Pancreas (tissue), 10 donors: ENCODE measurements around the gene HMCES. TPM values are rescaled to one million over a fixed set of nuclear protein-coding genes. Genes with fewer than 3 reads are reported as not detected.

Source experiments
- ATAC-seq, 4 donors: fragments of 200-7000 bp; cut with Tn5 transposase; one replicate each; pipeline versions ENCODE4 v1.8.0 to v1.9.1; 2020; ENCODE audit warnings: mild to moderate bottlenecking in 4 of 4, moderate library complexity in 4 of 4
- DNase-seq, 6 donors: peaks; one replicate each; pipeline ENCODE4 v3.0.0-alpha.2; 2020
- FAIRE-seq: peaks from 2 replicates; lab custom pipeline; 2012; peaks lifted over from hg19 to GRCh38; lab: Jason Lieb, UNC
- H3K27ac ChIP-seq, 4 donors: fragments of 200-600 bp; sonication (generic); 1 replicate in 3 of 4; 2 replicates in 1 of 4; pipeline versions ENCODE4 v1.5.0 to v1.8.0; 2020
- H3K27me3 ChIP-seq, 4 donors: fragments of 200-600 bp; one replicate each; pipeline ENCODE4 v1.8.0; 2021
- H3K36me3 ChIP-seq, 3 donors: fragments of 200-600 bp; sonication (generic) in 1 of 3; one replicate each; pipeline versions ENCODE4 v1.5.0 to v1.8.0; 2020 to 2021
- H3K4me1 ChIP-seq, 3 donors: fragments of 200-600 bp; one replicate each; pipeline ENCODE4 v1.8.0; 2021
- H3K4me3 ChIP-seq, 4 donors: fragments of 200-600 bp; sonication (generic) in 2 of 4; one replicate each; pipeline versions ENCODE4 v1.5.0 to v1.8.0; 2020 to 2021
- H3K9me3 ChIP-seq, 4 donors: fragments of 200-600 bp; one replicate each; pipeline ENCODE4 v1.8.0; 2021
- CTCF ChIP-seq, 4 donors: fragments of 200-600 bp; sonication (generic) in 3 of 4; IDR thresholded peaks; one replicate each; pipeline versions ENCODE4 v1.5.0 to v1.8.0; 2021; ENCODE audit warnings: antibody characterized with exemption in 4 of 4
- WGBS, 2 donors: extraction: QIAGEN DNeasy Blood & Tissue Kit; methylation state at CpG; one replicate each; pipeline ENCODE4 v1.1.7; 2013; 5-methylcytosine and 5-hydroxymethylcytosine counted together
- intact Hi-C, 3 donors: fragments of 100-400 bp; cut with DNase I; formaldehyde crosslinking; loops; one replicate each; pipeline versions ENCODE4 v1.11.1 to v1.14.2; 2022
- microRNA-seq, 2 donors: library from miRNA; unstranded; fragments of <30 nt; microRNA quantifications; one replicate each; pipeline versions ENCODE4 to v1.1.0, GENCODE V29; 2019 to 2020
- polyA plus RNA-seq, 2 donors: library from polyadenylated mRNA; stranded (reverse); fragments of 200-250 nt; gene quantifications; one replicate each; pipeline ENCODE4 v1.2.3, GENCODE V29; 2013
- total RNA-seq, 6 donors: library from RNA; stranded (reverse); fragmentation: NEBNext Ultra II Directional in 4 of 6; extraction: Animal tissue kit (Norgen Biotek cat#: 25700) in 4 of 6; gene quantifications; one replicate each; pipeline versions ENCODE4 v1.2.1 to v1.2.4, GENCODE V29; 2021 to 2023
- donor health status: healthy with polysubstance abuse.
- donor health status: DM: no; HTN: no; CAD: no; lungs with moderate emphysema.
- donor health status: DM: no; HTN: no; CAD: no.
- donor health status: control.
- donor health status: control.
- donor health status: Bipolar disorder and iron deficiency.
- donor health status: DM: yes; HTN: yes; CAD: no.
- donor health status: DM: no; HTN: no; CAD: no.
- donor health status: DM: no; HTN: no; CAD: no.
- donor health status: DM: yes; HTN: yes; CAD: no.

HMCES gene
- total and polyA plus RNA-seq, 8 donors = 8.0 to 22.5 (median 10.7) TPM

DNA sequence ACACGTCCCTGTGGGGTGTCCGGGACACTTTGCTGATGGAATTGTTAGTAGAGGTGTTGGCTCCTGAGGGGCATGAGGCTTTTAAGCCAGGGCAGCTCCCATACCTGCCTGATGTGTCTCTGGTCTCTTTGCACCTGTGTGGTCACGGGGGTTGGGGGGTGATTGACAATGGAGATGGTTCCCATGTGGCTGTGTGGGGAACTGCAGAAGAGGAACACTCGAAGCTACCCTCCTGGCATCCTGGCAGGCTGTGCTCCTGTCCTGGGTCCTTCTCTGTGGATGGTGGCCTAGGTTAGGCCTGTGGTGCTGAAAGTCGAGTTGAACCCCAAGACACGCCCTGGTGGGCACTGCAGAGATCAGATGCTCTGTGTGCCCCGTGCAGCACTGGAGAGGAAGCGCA lies 73.4 kb downstream of the HMCES start:
- 71 to 74% methylated on average over 8 of the region's 8 CpGs for WGBS, 2 donors

GRCh38 chr3:129352650-129353588 lies 74.2 kb downstream of the HMCES start:
- Histone ChIP-seq H3K27ac (peak overlapping the region in 1 of 4 donors; percentile 13), H3K4me3 (no peak overlapping the region), H3K4me1 (no peaks in the 10 kb centered on the region), H3K36me3 (no peaks in the 10 kb centered on the region), H3K9me3 (no peaks in the 10 kb centered on the region), H3K27me3 (no peaks in the 10 kb centered on the region)
- FAIRE-seq (no peak), ATAC-seq (peak in 1 of 4 donors; percentile 42), DNase-seq (no peak)
- TF ChIP-seq CTCF (IDR thresholded peaks at IDR 0.05) = no peak
- 59 to 61% methylated on average over 14 of the region's 14 CpGs for WGBS, 2 donors
- intact Hi-C loops = no loop called here

More for the DNA sequence above, 73.4 kb downstream of the HMCES start:
- Histone ChIP-seq H3K27ac (no peak overlapping the region), H3K27me3 (no peaks in the 10 kb centered on the region), H3K36me3 (no peaks in the 10 kb centered on the region), H3K4me1 (no peaks in the 10 kb centered on the region), H3K4me3 (no peak overlapping the region), H3K9me3 (no peaks in the 10 kb centered on the region)
- FAIRE-seq (no peak), DNase-seq (no peak), ATAC-seq (no peak)
- intact Hi-C loops = no loop called here
- TF ChIP-seq CTCF (IDR thresholded peaks at IDR 0.05) = peak in 1 of 4 donors; percentile 8

- Histone ChIP-seq H3K27ac (peak overlapping the region in 1 of 4 donors; percentile 13), H3K27me3 (no peaks in the 10 kb centered on the region), H3K4me3 (no peak overlapping the region), H3K4me1 (no peaks in the 10 kb centered on the region), H3K9me3 (no peaks in the 10 kb centered on the region), H3K36me3 (no peaks in the 10 kb centered on the region)
- DNase-seq = no peak
- WGBS, 2 donors = 72 to 74% methylated on average over 4 to 5 of the region's 5 CpGs
- no peak for FAIRE-seq
- no peak for TF ChIP-seq CTCF (IDR thresholded peaks at IDR 0.05)
- no peak for ATAC-seq
- intact Hi-C loops = no loop called here
Observed at GRCh38 chr3:129353589-129353941, 74.9 kb downstream of the HMCES start.

Small RNA genes within 50 kb of the gene (microRNA-seq; reads per million reads assigned to microRNA genes)
- gene MIR6826 = 0.29 to 0.77 reads per million in 2 donors

Other genes starting within 250 kb of the HMCES start
- gene GP9, start 218.1 kb upstream of the HMCES start, total RNA-seq = not detected
- gene GP9, start 218.1 kb upstream of the HMCES start, polyA plus RNA-seq = under 1 TPM in 1 of 2 donors, not detected in 1; 0.14 TPM
- 10 to 100 TPM in 2 of 6 donors, 1 to 10 TPM in 4; 7.2 to 18.7 (median 8.9) TPM for gene RAB43, start 157.1 kb upstream of the HMCES start, total RNA-seq
- 1 to 10 TPM; 4.7 to 9.4 TPM for gene RAB43, start 157.1 kb upstream of the HMCES start, polyA plus RNA-seq
- 10 to 100 TPM in 5 of 6 donors, 1 to 10 TPM in 1; 9.2 to 17.2 (median 14.6) TPM for gene ISY1, start 117.8 kb upstream of the HMCES start, total RNA-seq
- gene ISY1, start 117.8 kb upstream of the HMCES start, polyA plus RNA-seq = 10 to 100 TPM; 11.3 to 11.6 TPM
- 100 to 1,000 TPM; 169 to 277 (median 182) TPM for gene CNBP, start 95.0 kb upstream of the HMCES start, total RNA-seq
- gene CNBP, start 95.0 kb upstream of the HMCES start, polyA plus RNA-seq = 100 to 1,000 TPM; 178 to 258 TPM
- gene COPG1, start 29.3 kb upstream of the HMCES start, total RNA-seq = 100 to 1,000 TPM in 5 of 6 donors, 10 to 100 TPM in 1; 90.1 to 137 (median 110) TPM
- gene COPG1, start 29.3 kb upstream of the HMCES start, polyA plus RNA-seq = 10 to 100 TPM; 81.4 to 99.7 TPM
- under 1 TPM; 0.43 to 0.95 (median 0.79) TPM for gene EFCAB12, start 149.8 kb downstream of the HMCES start, total RNA-seq
- gene EFCAB12, start 149.8 kb downstream of the HMCES start, polyA plus RNA-seq = 1 to 10 TPM; 1.7 to 2.0 TPM
- 10 to 100 TPM; 11.8 to 19.7 (median 15.0) TPM for gene MBD4, start 161.1 kb downstream of the HMCES start, total RNA-seq
- gene MBD4, start 161.1 kb downstream of the HMCES start, polyA plus RNA-seq = 10 to 100 TPM in 1 of 2 donors, 1 to 10 TPM in 1; 8.4 to 16.0 TPM
- gene IFT122, start 161.4 kb downstream of the HMCES start, total RNA-seq = 10 to 100 TPM; 15.3 to 25.6 (median 20.9) TPM
- gene IFT122, start 161.4 kb downstream of the HMCES start, polyA plus RNA-seq = 10 to 100 TPM; 19.8 to 37.1 TPM
- gene RHO, start 249.8 kb downstream of the HMCES start, total RNA-seq = not detected
- gene RHO, start 249.8 kb downstream of the HMCES start, polyA plus RNA-seq = under 1 TPM in 1 of 2 donors, not detected in 1; 0.05 TPM